T-helper 17 cell (primary cell): Measurements from ENCODE around the gene PCID2. TPM values are rescaled to one million over a fixed set of nuclear protein-coding genes. Genes with fewer than 3 reads are reported as not detected.

ENCODE experiments used
- ATAC-seq: fragments of 150-1000 bp; cut with Tn5 transposase; 2 replicates; pipeline ENCODE4 v1.10.0; 2021; ENCODE audit warnings: mild to moderate bottlenecking, moderate library complexity
- DNase-seq, 3 donors: peaks; one replicate each; pipeline versions ENCODE4 v3.0.0 to v3.0.0-alpha.2; 2020 to 2021
- H3K9me3 ChIP-seq: one replicate; pipeline ENCODE4 v1.7.0; 2013; ENCODE audit warnings: low read length, mild to moderate bottlenecking; ENCODE audit not compliant: control insufficient read depth, poor library complexity, severe bottlenecking
- H3K27ac Mint-ChIP-seq: one replicate; pipeline ENCODE4 v1.8.0; 2022; ENCODE audit warnings: mild to moderate bottlenecking, moderate library complexity, mixed read lengths
- H3K27me3 Mint-ChIP-seq: one replicate; pipeline ENCODE4 v1.8.0; 2022; ENCODE audit warnings: mixed read lengths
- H3K36me3 Mint-ChIP-seq: one replicate; pipeline ENCODE4 v1.8.0; 2022; ENCODE audit warnings: low read depth, mixed read lengths
- H3K4me1 Mint-ChIP-seq: one replicate; pipeline ENCODE4 v1.8.0; 2022; ENCODE audit warnings: mild to moderate bottlenecking, mixed read lengths
- H3K4me3 Mint-ChIP-seq: one replicate; pipeline ENCODE4 v1.8.0; 2022; ENCODE audit warnings: mild to moderate bottlenecking, moderate library complexity, mixed read lengths
- total RNA-seq, 4 donors: library from RNA in 2 of 4; stranded (reverse) in 2 of 4; gene quantifications; one replicate each; pipeline ENCODE4 v1.2.3 and lab custom pipeline; 2022 to 2026

The PCID2 gene
- total RNA-seq, 2 donors from 2014 or later: 31.3 to 47.9 TPM

DNA sequence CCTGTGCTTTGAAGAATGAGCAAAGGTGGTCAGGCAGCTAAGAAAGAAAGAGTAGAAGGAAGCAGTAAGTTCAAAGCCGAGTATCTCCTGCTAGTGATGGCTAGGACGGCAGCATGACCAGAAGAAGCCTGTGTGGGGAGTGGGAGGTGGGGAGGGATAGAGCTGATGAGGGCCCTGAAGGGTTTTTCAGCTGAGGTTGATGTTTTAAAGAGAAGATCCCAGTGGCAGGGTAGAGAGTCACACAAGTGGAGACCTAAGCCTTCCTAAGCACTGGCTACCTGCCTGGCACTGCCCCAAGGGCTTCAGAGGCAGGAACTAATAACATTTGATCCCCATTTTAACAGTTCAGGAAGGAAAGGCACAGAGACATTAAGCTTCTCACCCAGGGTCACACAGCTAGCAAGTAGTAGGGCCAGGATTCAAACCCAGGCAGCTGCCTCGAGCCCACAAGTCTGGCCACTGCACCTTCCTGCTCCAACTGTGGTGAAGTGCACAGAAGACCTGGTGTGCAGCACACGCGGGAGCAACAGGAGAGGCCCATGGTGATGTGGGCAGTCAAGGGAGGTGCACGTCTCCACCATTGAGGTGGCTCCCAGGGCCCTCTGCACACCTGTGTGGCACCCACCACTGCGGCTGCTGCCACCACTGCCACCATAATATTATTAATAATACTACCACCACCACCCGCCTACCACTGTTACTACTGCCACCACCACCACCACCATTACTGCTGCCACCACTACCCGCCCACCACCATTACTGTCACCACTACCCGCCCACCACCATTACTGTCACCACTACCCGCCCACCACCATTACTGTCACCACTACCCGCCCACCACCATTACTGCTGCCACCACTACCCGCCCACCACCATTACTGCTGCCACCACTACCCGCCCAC is 23.1 kb upstream of the PCID2 start:
- Mint-ChIP-seq H3K4me3 (peak overlapping the region; percentile 42), H3K36me3 (peaks cover 11% of the 10 kb centered on the region), H3K4me1 (peaks cover 9% of the 10 kb centered on the region), H3K27me3 (no peaks in the 10 kb centered on the region), H3K27ac (peak overlapping the region; percentile 32)
- no peaks in the 10 kb centered on the region for H3K9me3 ChIP-seq
- no peak for DNase-seq
- ATAC-seq: peak; percentile 27

DNA sequence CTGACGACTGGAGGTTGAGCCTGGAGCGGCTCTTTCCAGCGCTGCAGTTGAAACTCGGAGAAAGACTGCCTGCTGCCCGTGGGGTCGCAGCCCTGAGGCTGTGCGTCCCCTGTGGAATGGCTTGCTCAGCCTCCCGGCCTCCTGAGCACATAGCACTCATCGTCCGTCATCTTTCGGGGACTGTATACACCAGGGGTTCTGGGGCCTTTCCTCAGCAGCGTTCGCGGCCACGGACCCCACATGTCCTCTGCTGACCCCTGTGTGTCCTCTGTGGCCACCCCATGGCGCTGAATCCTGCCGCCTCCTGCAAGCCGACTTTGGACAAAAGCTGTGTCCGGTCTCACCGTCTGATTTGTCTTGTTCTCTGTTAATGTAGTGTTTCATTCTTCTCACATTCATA is 21.3 kb upstream of the PCID2 start:
- no peaks in the 10 kb centered on the region for H3K9me3 ChIP-seq
- Mint-ChIP-seq H3K27ac (no peak overlapping the region), H3K36me3 (peaks cover 8% of the 10 kb centered on the region), H3K27me3 (no peaks in the 10 kb centered on the region), H3K4me3 (no peak overlapping the region), H3K4me1 (peaks cover 9% of the 10 kb centered on the region)
- DNase-seq: no peak
- no peak for ATAC-seq

DNA sequence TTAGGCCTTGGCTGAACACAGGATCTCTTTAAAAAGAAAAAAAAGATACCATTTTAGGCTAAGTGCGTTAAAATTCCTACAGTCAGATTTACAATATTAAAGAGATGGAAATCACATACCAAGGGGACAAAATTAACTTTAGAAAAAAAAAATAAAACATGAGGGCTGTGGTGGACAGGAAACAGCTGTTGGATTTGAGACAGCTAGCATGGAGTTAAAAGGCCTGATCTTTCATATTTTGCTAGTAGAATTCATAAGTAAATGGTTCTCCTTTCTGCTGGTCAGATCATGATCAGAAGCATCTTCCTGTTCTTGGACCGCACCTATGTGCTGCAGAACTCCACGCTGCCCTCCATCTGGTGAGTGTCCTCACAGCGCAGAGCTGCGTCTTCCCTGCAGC is 20.7 kb upstream of the PCID2 start:
- Mint-ChIP-seq H3K4me3 (no peak overlapping the region), H3K4me1 (peaks cover 13% of the 10 kb centered on the region), H3K36me3 (peaks cover 8% of the 10 kb centered on the region), H3K27ac (peak overlapping the region; percentile 65), H3K27me3 (no peaks in the 10 kb centered on the region)
- no peak for ATAC-seq
- H3K9me3 ChIP-seq: no peaks in the 10 kb centered on the region
- no peak for DNase-seq

GRCh38 chr13:113226873-113227450 is 18.5 kb upstream of the PCID2 start:
- peaks cover 9% of the 10 kb centered on the region for H3K36me3 Mint-ChIP-seq
- no peak for ATAC-seq

GRCh38 chr13:113225515-113225914 is 17.0 kb upstream of the PCID2 start:
- Mint-ChIP-seq H3K36me3 (peaks cover 12% of the 10 kb centered on the region), H3K4me1 (peaks cover 27% of the 10 kb centered on the region), H3K4me3 (no peak overlapping the region), H3K27ac (no peak overlapping the region), H3K27me3 (no peaks in the 10 kb centered on the region)
- no peaks in the 10 kb centered on the region for H3K9me3 ChIP-seq
- no peak for ATAC-seq
- no peak for DNase-seq

More at GRCh38 chr13:113226873-113227450, 18.5 kb upstream of the PCID2 start:
- H3K4me3 Mint-ChIP-seq: no peak overlapping the region
- no peaks in the 10 kb centered on the region for H3K9me3 ChIP-seq
- peaks cover 25% of the 10 kb centered on the region for H3K4me1 Mint-ChIP-seq
- no peaks in the 10 kb centered on the region for H3K27me3 Mint-ChIP-seq
- H3K27ac Mint-ChIP-seq: no peak overlapping the region
- DNase-seq: no peak

GRCh38 chr13:113224486-113224885 is 16.0 kb upstream of the PCID2 start:
- Mint-ChIP-seq H3K36me3 (peaks cover 9% of the 10 kb centered on the region), H3K27ac (no peak overlapping the region), H3K27me3 (no peaks in the 10 kb centered on the region), H3K4me3 (no peak overlapping the region), H3K4me1 (peaks cover 29% of the 10 kb centered on the region)
- DNase-seq: no peak
- no peaks in the 10 kb centered on the region for H3K9me3 ChIP-seq
- no peak for ATAC-seq

- no peaks in the 10 kb centered on the region for H3K27me3 Mint-ChIP-seq
- H3K36me3 Mint-ChIP-seq: peaks cover 6% of the 10 kb centered on the region
- peaks cover 30% of the 10 kb centered on the region for H3K4me1 Mint-ChIP-seq
- no peak overlapping the region for H3K4me3 Mint-ChIP-seq
- H3K9me3 ChIP-seq: no peaks in the 10 kb centered on the region
- ATAC-seq (no peak), DNase-seq (no peak)
- no peak overlapping the region for H3K27ac Mint-ChIP-seq
These were observed 14.6 kb upstream of the PCID2 start for GRCh38 chr13:113223070-113223469.

DNA sequence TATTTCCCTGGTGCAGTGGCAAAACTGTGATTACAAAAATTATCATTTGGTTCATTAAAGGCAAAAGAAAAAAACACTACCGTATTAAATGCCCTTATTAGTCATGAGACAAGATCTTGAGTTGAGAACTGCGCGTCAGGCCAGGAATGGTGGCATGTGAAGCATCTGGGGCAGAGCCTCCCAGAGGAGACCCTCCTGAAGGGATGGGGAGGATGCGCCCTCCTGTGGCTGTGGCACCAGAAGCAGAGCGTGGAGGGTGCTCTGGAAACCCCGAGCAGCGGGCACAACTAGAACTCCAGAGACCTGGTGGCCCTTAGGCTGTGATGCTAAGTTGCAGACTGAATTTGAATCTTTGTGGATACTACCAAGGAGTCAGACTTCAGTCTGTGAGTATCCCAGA is 12.4 kb upstream of the PCID2 start:
- peaks cover 32% of the 10 kb centered on the region for H3K4me1 Mint-ChIP-seq
- no peaks in the 10 kb centered on the region for H3K27me3 Mint-ChIP-seq
- no peak overlapping the region for H3K4me3 Mint-ChIP-seq
- DNase-seq: no peak
- no peaks in the 10 kb centered on the region for H3K9me3 ChIP-seq
- peak; percentile 51 for ATAC-seq
- H3K27ac Mint-ChIP-seq: peak overlapping the region; percentile 43
- peaks cover 6% of the 10 kb centered on the region for H3K36me3 Mint-ChIP-seq

DNA sequence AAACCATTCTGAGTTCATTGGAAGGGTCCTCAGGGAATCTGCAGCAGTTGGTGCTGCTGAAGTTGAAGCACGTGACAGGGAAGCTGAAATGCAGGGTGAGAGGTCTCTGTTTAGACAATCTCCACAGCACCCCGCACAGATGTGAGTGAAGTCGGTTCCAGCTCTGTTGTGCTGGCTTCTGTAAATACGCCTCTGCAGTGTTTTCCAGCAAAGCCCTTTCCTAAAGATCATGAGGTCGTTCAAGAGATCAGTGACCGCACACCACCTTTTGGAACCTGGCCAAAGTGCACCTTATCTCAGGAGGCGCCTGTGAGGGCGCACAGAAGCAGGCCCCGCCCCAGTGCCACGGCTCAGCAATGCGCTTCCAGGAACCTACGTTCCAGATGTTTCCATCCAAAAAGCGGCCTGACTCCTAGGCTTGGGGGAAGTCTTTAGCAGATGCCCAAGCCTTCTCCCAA is 11.7 kb upstream of the PCID2 start:
- peaks cover 6% of the 10 kb centered on the region for H3K36me3 Mint-ChIP-seq
- H3K4me3 Mint-ChIP-seq: no peak overlapping the region

DNA sequence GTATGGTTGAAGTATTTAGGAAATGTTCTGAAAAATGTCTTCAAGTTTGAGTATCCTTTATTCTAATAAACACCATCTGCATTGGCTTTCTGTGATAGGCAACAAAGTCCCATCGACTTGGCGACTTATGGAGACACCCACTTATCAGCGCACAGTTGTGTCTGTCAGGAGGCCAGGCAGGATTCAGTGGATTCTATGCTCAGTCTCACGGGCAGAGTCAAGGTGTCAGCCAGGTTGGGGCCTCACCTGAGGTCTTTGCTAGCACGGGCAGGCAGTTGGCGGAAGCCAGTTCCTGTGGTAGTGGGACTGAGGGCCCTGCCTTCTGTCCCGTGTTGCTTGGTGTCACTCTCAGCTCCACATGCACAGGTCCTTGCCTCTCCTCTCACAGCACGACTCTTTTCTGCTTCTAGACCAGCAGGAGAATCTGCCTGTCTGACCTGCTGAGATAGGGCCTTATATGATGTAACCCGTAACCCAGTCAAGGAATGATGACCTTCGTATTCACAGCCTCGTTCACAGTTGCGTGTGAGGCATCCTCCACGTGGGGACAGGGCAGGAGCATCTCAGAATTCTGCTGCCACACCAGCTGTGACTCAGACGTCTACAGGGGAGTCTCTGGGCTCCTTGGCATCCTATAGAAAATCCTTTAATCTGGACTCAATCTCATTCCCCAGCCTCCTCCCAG is 10.9 kb upstream of the PCID2 start:
- Mint-ChIP-seq H3K4me1 (peaks cover 27% of the 10 kb centered on the region), H3K27me3 (no peaks in the 10 kb centered on the region), H3K27ac (no peak overlapping the region), H3K36me3 (peaks cover 6% of the 10 kb centered on the region), H3K4me3 (no peak overlapping the region)
- ATAC-seq (no peak), DNase-seq (no peak)
- no peaks in the 10 kb centered on the region for H3K9me3 ChIP-seq

More for the DNA sequence above, 11.7 kb upstream of the PCID2 start:
- no peaks in the 10 kb centered on the region for H3K27me3 Mint-ChIP-seq
- no peak for ATAC-seq
- H3K9me3 ChIP-seq: no peaks in the 10 kb centered on the region
- H3K27ac Mint-ChIP-seq: peak overlapping the region; percentile 43
- peaks cover 32% of the 10 kb centered on the region for H3K4me1 Mint-ChIP-seq
- DNase-seq: no peak

- H3K36me3 Mint-ChIP-seq: peaks cover 6% of the 10 kb centered on the region
These were observed 10.1 kb upstream of the PCID2 start for GRCh38 chr13:113218586-113218985.

GRCh38 chr13:113216254-113217048 is 8.0 kb upstream of the PCID2 start:
- H3K9me3 ChIP-seq: no peaks in the 10 kb centered on the region
- no peak overlapping the region for H3K27ac Mint-ChIP-seq
- no peak for DNase-seq
- H3K36me3 Mint-ChIP-seq: no peaks in the 10 kb centered on the region
- H3K27me3 Mint-ChIP-seq: no peaks in the 10 kb centered on the region
- H3K4me1 Mint-ChIP-seq: peaks cover 22% of the 10 kb centered on the region
- H3K4me3 Mint-ChIP-seq: no peak overlapping the region
- ATAC-seq: peak; percentile 25

More at GRCh38 chr13:113218586-113218985, 10.1 kb upstream of the PCID2 start:
- H3K4me3 Mint-ChIP-seq: no peak overlapping the region
- no peak for DNase-seq
- no peak for ATAC-seq
- no peaks in the 10 kb centered on the region for H3K27me3 Mint-ChIP-seq
- H3K27ac Mint-ChIP-seq: peak overlapping the region; percentile 11
- peaks cover 26% of the 10 kb centered on the region for H3K4me1 Mint-ChIP-seq
- H3K9me3 ChIP-seq: no peaks in the 10 kb centered on the region
